H9 (cell line): ENCODE measurements around the gene TMC3. TPM values are rescaled to one million over a fixed set of nuclear protein-coding genes. Genes with fewer than 3 reads are reported as not detected.

Source experiments
- DNase-seq: peaks from one replicate; pipeline ENCODE4 v3.0.0-alpha.2; 2017
- H2AFZ ChIP-seq: one replicate; pipeline ENCODE4 v1.6.1; 2013; ENCODE audit warnings: mild to moderate bottlenecking, low read length, control low read depth, moderate library complexity
- H2AK5ac ChIP-seq: 2 replicates; pipeline ENCODE4 v1.6.1; 2013; ENCODE audit warnings: low read length, control low read depth, mixed read lengths; ENCODE audit not compliant: insufficient read length
- H2BK120ac ChIP-seq: one replicate; pipeline ENCODE4 v1.6.1; 2013; ENCODE audit warnings: low read depth, mild to moderate bottlenecking, low read length, control low read depth, inconsistent platforms; ENCODE audit not compliant: poor library complexity, severe bottlenecking
- H2BK12ac ChIP-seq: 2 replicates; pipeline ENCODE4 v1.6.1; 2013; ENCODE audit warnings: low read length, control low read depth, mixed read lengths, low read depth; ENCODE audit not compliant: insufficient read length
- H2BK15ac ChIP-seq: 2 replicates; pipeline ENCODE4 v1.6.1; 2013; ENCODE audit warnings: low read depth, low read length, control low read depth
- H2BK20ac ChIP-seq: one replicate; pipeline ENCODE4 v1.6.1; 2013; ENCODE audit warnings: low read depth, mild to moderate bottlenecking, low read length, control low read depth, inconsistent platforms; ENCODE audit not compliant: poor library complexity, severe bottlenecking
- H2BK5ac ChIP-seq: 2 replicates; pipeline ENCODE4 v1.6.1; 2013; ENCODE audit warnings: low read length, control low read depth, mixed read lengths; ENCODE audit not compliant: insufficient read length
- H3K14ac ChIP-seq: 2 replicates; pipeline ENCODE4 v1.6.1; 2013; ENCODE audit warnings: low read length, control low read depth; ENCODE audit not compliant: insufficient read depth
- H3K18ac ChIP-seq: 2 replicates; pipeline ENCODE4 v1.6.1; 2013; ENCODE audit warnings: low read depth, mild to moderate bottlenecking, mixed read lengths, low read length, control low read depth; ENCODE audit not compliant: insufficient read length
- H3K23ac ChIP-seq: 2 replicates; pipeline ENCODE4 v1.6.1; 2013; ENCODE audit warnings: low read length, control low read depth, mixed read lengths, low read depth; ENCODE audit not compliant: insufficient read length
- H3K23me2 ChIP-seq: 2 replicates; pipeline ENCODE4 v1.6.1; 2013; ENCODE audit warnings: low read depth, mild to moderate bottlenecking, mixed read lengths, low read length, control low read depth; ENCODE audit not compliant: insufficient read length, poor library complexity, severe bottlenecking
- H3K27ac ChIP-seq: 2 replicates; pipeline ENCODE4 v1.5.1; 2013; ENCODE audit warnings: low read length, control low read depth, mixed read lengths, low read depth; ENCODE audit not compliant: insufficient read length
- H3K27me3 ChIP-seq: 2 replicates; pipeline ENCODE4 v1.6.1; 2013; ENCODE audit warnings: low read length, control low read depth, inconsistent platforms; ENCODE audit not compliant: insufficient read depth
- H3K4ac ChIP-seq: 2 replicates; pipeline ENCODE4 v1.6.1; 2013; ENCODE audit warnings: low read depth, mild to moderate bottlenecking, control low read depth, inconsistent platforms, low read length, moderate library complexity
- H3K4me1 ChIP-seq: 2 replicates; pipeline ENCODE4 v1.6.1; 2013; ENCODE audit warnings: low read length, control low read depth, inconsistent platforms; ENCODE audit not compliant: insufficient read depth
- H3K4me2 ChIP-seq: 2 replicates; pipeline ENCODE4 v1.6.1; 2013; ENCODE audit warnings: low read length, control low read depth, mixed read lengths; ENCODE audit not compliant: insufficient read length, insufficient read depth
- H3K56ac ChIP-seq: 2 replicates; pipeline ENCODE4 v1.6.1; 2013; ENCODE audit warnings: low read depth, mild to moderate bottlenecking, mixed read lengths, low read length, control low read depth; ENCODE audit not compliant: insufficient read length
- H3K79me1 ChIP-seq: 2 replicates; pipeline ENCODE4 v1.6.1; 2013; ENCODE audit warnings: low read depth, mild to moderate bottlenecking, moderate library complexity, low read length, control low read depth, inconsistent platforms; ENCODE audit not compliant: insufficient read depth, poor library complexity, severe bottlenecking
- H3K79me2 ChIP-seq: 2 replicates; pipeline ENCODE4 v1.6.1; 2013; ENCODE audit warnings: low read length, control low read depth, inconsistent platforms; ENCODE audit not compliant: insufficient read depth
- H3K9ac ChIP-seq: 2 replicates; pipeline ENCODE4 v1.6.1; 2013; ENCODE audit warnings: low read length, control low read depth, mixed read lengths; ENCODE audit not compliant: insufficient read length; ENCODE audit errors: extremely low read depth
- H3K9me3 ChIP-seq: one replicate; pipeline ENCODE4 v1.6.1; 2013; ENCODE audit warnings: low read depth, low read length, inconsistent platforms; ENCODE audit not compliant: control insufficient read depth
- H3T11ph ChIP-seq: one replicate; pipeline ENCODE4 v1.6.1; 2013; ENCODE audit warnings: mild to moderate bottlenecking, low read length, control low read depth, inconsistent platforms
- H4K20me1 ChIP-seq: one replicate; pipeline ENCODE4 v1.6.1; 2013; ENCODE audit not compliant: control insufficient read depth, insufficient read length, insufficient read depth
- H4K5ac ChIP-seq: 2 replicates; pipeline ENCODE4 v1.6.1; 2013; ENCODE audit warnings: low read depth, mild to moderate bottlenecking, mixed read lengths, low read length, control low read depth; ENCODE audit not compliant: insufficient read length
- H4K8ac ChIP-seq: replicated peaks from 2 replicates; pipeline ENCODE4 v1.6.1; 2013; ENCODE audit warnings: low read length, control low read depth, mixed read lengths, low read depth; ENCODE audit not compliant: insufficient read length
- H4K91ac ChIP-seq: 2 replicates; pipeline ENCODE4 v1.6.1; 2013; ENCODE audit warnings: low read depth, mild to moderate bottlenecking, moderate library complexity, mixed read lengths, low read length, control low read depth; ENCODE audit not compliant: insufficient read length
- H3K27ac Mint-ChIP-seq, 3 experiments: 2 replicates in 2 of 3; 3 replicates in 1 of 3; pipeline ENCODE4 v1.8.0; 2020 to 2021; ENCODE audit warnings: mixed read lengths in 3 of 3, mild to moderate bottlenecking in 1 of 3, moderate library complexity in 1 of 3
- H3K27me3 Mint-ChIP-seq: 2 replicates; pipeline ENCODE4 v1.8.0; 2021; ENCODE audit warnings: low read depth, mild to moderate bottlenecking, moderate library complexity, mixed read lengths
- H3K36me3 Mint-ChIP-seq, 3 experiments: 2 replicates in 2 of 3; 3 replicates in 1 of 3; pipeline ENCODE4 v1.8.0; 2020 to 2021; ENCODE audit warnings: low read depth in 3 of 3, mixed read lengths in 3 of 3; ENCODE audit not compliant: insufficient read depth in 1 of 3
- H3K4me1 Mint-ChIP-seq, 2 experiments: 2 replicates each; pipeline ENCODE4 v1.8.0; 2020; ENCODE audit warnings: mixed read lengths in 2 of 2
- H3K4me3 Mint-ChIP-seq, 2 experiments: 2 replicates in 1 of 2; 3 replicates in 1 of 2; pipeline ENCODE4 v1.8.0; 2020 to 2021; ENCODE audit warnings: mild to moderate bottlenecking in 2 of 2, mixed read lengths in 2 of 2, moderate library complexity in 1 of 2
- H3K9me3 Mint-ChIP-seq, 2 experiments: 2 replicates in 1 of 2; 3 replicates in 1 of 2; pipeline ENCODE4 v1.8.0; 2020; ENCODE audit warnings: mild to moderate bottlenecking in 2 of 2, mixed read lengths in 2 of 2, moderate library complexity in 1 of 2
- WGBS: extraction: QIAGEN DNeasy Blood & Tissue Kit; methylation state at CpG from one replicate; pipeline ENCODE4 v1.1.7; 2013; ENCODE audit warnings: missing lambda C conversion rate, low lambda C conversion rate, mixed read lengths; ENCODE audit not compliant: insufficient read length; ENCODE audit errors: extremely low coverage; 5-methylcytosine and 5-hydroxymethylcytosine counted together
- total RNA-seq: library from RNA; stranded (reverse); gene quantifications from 2 replicates; pipeline ENCODE4 v1.2.1, GENCODE V29; 2021
- TF ChIP-seq, protein P1 (sequence below): fragments of 200-600 bp; sonication (generic); conservative IDR thresholded peaks from 3 replicates; pipeline ENCODE4 v1.8.0; 2021; ENCODE audit warnings: antibody characterized with exemption, mild to moderate bottlenecking

The TMC3 gene
- total RNA-seq, 1 experiment from 2014 or later = not detected

DNA sequence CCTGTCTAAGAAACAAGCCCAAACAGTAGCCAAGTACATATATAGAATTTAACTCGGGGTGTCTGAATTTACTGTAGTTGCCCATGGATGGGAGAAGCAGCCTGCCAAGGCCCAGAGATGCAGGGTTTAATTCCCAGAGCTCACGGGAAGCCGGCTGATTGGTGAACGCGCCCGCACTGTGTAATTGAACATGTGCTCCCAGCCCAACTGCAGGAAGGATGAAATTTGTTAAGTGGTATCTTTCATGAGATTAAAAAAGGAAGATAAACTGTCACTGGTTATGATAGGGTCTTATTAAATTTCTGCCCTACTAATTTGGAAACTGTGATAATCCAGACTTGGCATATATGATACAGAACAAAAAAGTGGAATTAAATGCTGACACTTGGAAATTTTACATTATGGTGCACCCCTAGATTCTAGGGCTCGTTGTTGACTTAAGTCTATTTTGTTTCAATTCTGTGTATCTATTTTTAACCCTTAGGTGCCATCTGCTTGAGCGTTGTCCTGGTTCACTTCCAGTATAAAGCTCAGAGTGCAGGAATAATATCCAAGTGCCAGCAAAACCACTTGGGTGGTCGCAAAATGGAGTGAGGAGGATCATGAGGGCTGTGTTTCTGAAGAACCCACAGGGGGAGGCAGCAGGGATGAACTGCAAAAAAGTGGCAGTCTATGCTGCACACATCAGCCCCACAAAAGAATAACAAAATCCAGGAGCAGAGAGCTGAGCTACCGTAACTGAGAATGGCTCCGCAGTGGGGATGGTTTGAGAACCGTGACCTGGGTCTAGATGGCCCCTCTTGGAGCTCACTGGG is 13.8 kb upstream of the TMC3 start:
- H3K4ac ChIP-seq = no peak overlapping the region
- no peak overlapping the region for H4K91ac ChIP-seq
- H4K8ac ChIP-seq = no peak overlapping the region
- Mint-ChIP-seq H3K9me3 (peaks cover 0 to 3% of the 10 kb centered on the region in 2 experiments; a peak in 2 of 5 replicates), H3K27ac (no peak overlapping the region), H3K4me3 (no peak overlapping the region), H3K27me3 (no peaks in the 10 kb centered on the region; the same call in 1 of the 2 replicates), H3K4me1 (no peaks in the 10 kb centered on the region), H3K36me3 (peaks cover 0 to 12% (median 0%) of the 10 kb centered on the region in 3 experiments; a peak in 4 of 7 replicates)
- H3K18ac ChIP-seq = no peak overlapping the region
- WGBS = no CpG with 5 or more reads among the region's 12 CpGs
- no peak overlapping the region for H2AK5ac ChIP-seq
- H3K9me3 ChIP-seq = no peaks in the 10 kb centered on the region
- no peak overlapping the region for H2BK12ac ChIP-seq
- no peaks in the 10 kb centered on the region for H3K27me3 ChIP-seq
- 0 out of 2 replicates have a peak overlapping the region, but pooled peaks have one; percentile 97 for H2BK15ac ChIP-seq
- H2AFZ ChIP-seq = no peak overlapping the region
- no peaks in the 10 kb centered on the region for H4K20me1 ChIP-seq
- no peak overlapping the region for H3K9ac ChIP-seq
- TF ChIP-seq, protein P1, sequence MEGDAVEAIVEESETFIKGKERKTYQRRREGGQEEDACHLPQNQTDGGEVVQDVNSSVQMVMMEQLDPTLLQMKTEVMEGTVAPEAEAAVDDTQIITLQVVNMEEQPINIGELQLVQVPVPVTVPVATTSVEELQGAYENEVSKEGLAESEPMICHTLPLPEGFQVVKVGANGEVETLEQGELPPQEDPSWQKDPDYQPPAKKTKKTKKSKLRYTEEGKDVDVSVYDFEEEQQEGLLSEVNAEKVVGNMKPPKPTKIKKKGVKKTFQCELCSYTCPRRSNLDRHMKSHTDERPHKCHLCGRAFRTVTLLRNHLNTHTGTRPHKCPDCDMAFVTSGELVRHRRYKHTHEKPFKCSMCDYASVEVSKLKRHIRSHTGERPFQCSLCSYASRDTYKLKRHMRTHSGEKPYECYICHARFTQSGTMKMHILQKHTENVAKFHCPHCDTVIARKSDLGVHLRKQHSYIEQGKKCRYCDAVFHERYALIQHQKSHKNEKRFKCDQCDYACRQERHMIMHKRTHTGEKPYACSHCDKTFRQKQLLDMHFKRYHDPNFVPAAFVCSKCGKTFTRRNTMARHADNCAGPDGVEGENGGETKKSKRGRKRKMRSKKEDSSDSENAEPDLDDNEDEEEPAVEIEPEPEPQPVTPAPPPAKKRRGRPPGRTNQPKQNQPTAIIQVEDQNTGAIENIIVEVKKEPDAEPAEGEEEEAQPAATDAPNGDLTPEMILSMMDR = no peak
- no peaks in the 10 kb centered on the region for H3K23me2 ChIP-seq
- H3K14ac ChIP-seq = no peak overlapping the region
- no peak overlapping the region for H3K23ac ChIP-seq
- no peak overlapping the region for H4K5ac ChIP-seq
- no peaks in the 10 kb centered on the region for H3K79me1 ChIP-seq
- H2BK5ac ChIP-seq = no peak overlapping the region
- H3K4me1 ChIP-seq = no peaks in the 10 kb centered on the region
- no peak overlapping the region for H3K56ac ChIP-seq
- no peak overlapping the region for H3K4me2 ChIP-seq
- H3K27ac ChIP-seq = no peak overlapping the region
- H3K79me2 ChIP-seq = no peaks in the 10 kb centered on the region; the same call in 1 of the 2 replicates
- no peak overlapping the region for H3T11ph ChIP-seq
- no peak overlapping the region for H2BK120ac ChIP-seq
- no peak overlapping the region for H2BK20ac ChIP-seq
- DNase-seq = no peak
